ENCODE data around the gene GNAL.
"Not testable (repeated sequence)": the region's sequence is repeated elsewhere in the genome, so short reads cannot be mapped to it uniquely, and the experiment has no call there.

The GNAL gene

DNA sequence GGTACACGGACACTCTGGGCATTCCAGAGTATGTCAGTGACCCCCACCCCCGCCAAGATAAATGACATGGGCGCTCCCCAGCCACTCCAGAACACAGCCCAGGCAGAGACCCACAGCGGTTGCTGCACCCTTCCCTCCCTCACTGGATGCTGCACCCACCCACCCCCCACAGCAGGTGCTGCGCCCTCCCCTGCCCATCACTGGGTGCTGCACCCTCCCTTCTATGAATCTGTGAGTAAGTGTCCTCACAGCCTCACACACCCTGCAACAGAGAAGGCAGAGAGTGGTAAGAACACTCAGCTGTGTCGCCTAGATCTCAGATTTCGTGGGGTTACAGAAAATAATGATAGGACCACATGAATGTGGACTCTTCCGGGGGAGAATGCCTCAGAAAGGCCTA, 185.6 kb downstream of the GNAL start:
- DNase-seq (ENCODE audit: low spot score): no peak

DNA sequence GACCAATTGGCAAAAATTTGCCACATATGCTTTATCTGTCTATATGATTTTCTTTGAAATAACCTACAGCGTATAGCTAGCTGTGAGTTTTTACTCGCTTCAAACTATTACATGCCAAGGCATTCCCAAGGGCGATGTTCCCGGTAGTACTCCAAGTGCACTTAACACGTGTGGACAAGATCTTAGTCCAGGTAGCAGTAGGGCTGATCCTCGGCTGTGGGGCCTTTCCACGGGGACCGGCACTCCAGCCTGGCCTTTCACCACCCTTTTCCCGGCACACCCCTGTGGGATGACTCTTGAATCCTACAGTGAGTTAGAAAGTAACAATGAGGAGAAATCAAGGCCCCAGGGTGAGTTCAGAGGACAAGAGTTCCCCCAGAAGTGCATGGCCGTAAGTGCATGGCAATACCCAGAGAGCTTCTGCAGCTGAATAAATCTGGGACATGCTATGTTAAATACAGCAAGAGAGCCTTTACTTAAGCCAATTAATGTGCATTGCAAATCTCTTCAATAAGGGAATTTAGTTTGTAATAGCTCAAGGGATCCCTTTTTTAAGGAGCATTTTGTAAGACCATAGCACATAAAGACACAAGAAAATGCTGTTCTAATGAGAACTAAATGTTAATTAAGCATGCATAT, 188.6 kb downstream of the GNAL start:
- no peak for DNase-seq (ENCODE audit: low spot score)

DNA sequence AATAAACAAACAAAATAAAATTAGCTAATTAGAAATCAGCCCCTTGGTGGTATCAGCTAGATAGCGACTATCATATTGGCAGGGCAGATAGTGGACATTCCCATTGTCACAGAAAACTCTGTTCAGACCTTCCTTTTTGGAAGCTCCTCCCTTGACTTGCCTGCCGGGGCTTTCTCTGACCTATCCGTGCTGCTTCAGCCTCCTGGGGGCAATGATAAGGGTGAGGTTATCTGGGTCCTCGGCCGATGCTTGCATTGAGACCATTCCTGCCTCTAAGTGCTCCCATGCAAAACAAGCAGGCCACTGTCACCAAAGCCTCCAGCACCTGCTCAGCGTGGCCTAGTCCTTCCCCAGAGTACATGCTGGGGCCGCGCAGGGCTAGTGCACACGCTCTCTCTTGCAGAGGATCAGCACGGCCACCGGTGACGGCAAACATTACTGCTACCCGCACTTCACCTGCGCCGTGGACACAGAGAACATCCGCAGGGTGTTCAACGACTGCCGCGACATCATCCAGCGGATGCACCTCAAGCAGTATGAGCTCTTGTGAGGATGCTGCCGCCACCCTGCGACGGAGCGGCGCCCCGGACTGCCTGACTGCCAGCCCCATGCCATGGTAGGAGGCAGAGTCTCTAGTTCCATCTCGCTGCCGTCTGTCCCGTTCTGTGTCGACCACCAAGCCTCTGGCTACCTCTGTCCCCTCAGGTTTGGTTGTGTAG, 191.7 kb downstream of the GNAL start:
- DNase-seq (ENCODE audit: low spot score): no peak

DNA sequence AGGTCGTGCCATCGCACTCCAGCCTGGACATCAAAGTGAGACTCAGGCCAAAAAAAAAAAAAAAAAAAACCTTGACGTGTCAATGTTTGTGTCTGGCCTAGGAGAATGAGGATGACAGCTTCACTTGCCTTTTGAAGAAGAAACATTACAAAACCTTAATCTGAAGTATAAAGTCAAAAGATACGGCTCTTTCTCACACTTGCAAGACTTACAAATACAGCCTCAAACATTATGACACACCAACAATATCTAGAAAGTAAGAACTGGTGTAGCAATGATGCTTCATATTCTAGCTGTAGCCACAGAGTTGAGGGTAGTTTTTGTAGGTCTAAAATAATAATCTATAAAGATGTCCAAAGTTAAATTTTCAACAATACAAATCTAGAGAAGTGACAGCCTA, 193.6 kb downstream of the GNAL start:
- no peak for DNase-seq (ENCODE audit: low spot score)

DNA sequence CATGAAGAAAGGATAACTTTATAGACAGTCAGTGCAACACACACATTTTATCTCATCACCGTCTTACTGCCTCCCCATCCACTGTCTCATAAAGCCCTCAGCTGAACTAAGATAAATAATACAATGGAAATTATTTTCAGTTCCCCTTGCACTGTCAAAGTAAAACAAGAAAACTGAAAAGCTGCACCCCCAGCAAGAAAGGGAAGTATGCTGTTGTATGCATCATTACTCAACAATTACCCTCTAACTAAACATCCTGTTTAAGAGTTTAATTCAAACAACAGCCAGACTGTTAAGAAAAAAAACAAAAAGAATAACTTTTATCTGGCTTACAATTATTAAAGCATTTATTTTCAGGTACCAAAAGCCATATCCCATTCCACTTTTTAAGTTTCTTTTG, 194.1 kb downstream of the GNAL start:
- no peak for DNase-seq (ENCODE audit: low spot score)

DNA sequence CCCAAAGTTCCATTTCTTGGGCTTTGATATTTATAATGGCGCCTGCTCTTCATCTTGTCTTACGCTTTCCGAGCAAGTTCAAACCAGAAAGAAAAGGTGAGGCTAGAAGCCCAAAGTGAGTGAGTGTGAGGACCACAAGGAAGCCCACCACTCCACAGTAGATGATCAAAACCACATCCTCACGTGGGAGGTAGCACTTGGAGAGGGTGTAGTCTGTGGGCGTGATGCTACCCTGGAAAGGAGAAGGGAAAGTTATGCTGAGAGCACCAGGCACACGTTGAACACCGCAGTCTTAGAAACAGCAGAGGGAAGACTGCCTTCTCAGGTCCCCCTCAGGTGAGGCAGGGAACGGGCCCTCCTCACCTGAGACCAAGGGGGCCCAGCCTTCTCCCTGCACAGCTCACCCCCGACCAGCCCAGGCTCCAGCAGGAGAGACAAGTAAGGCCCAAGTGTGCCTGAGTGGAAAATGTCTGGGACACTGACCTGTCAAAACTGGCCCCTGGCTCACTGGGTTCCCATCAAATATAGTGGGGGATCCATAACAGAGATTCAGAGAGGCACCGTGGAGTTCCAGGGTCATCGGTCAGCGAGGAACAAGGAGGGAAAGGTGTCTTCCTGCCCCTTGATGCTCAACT, 195.4 kb downstream of the GNAL start:
- DNase-seq (ENCODE audit: low spot score): no peak

DNA sequence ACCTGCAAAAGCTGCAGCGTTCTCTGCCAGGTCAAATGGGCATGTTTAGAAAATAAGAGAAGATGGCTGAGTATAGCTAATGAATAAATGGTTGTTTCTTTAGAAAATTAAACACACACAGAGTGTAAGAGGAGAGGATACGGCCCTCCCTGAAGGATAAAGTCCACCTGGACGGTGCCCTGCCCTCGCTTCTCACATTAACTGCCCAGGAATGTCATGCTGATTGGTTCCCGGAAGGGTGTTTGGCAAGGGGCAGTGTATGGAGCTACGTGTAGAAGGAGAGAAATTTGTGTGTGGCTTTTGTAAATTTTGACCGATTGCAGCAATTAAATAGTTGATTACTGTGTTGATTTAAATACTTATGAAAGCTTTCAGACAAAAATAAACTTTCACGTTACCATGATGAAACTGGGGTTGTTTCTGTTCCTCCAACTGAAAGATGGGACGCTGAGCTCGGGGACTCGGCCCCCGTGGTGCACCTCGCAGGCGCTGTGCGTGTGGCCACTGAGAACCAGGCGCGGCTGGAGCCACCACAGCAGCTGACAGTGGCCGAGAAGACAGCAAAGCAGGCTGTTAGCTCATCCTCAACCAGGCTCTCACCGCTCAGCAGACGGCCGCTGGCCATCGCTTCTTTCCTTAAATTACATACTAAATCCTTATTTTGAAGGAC, 196.3 kb downstream of the GNAL start:
- no peak for DNase-seq (ENCODE audit: low spot score)

DNA sequence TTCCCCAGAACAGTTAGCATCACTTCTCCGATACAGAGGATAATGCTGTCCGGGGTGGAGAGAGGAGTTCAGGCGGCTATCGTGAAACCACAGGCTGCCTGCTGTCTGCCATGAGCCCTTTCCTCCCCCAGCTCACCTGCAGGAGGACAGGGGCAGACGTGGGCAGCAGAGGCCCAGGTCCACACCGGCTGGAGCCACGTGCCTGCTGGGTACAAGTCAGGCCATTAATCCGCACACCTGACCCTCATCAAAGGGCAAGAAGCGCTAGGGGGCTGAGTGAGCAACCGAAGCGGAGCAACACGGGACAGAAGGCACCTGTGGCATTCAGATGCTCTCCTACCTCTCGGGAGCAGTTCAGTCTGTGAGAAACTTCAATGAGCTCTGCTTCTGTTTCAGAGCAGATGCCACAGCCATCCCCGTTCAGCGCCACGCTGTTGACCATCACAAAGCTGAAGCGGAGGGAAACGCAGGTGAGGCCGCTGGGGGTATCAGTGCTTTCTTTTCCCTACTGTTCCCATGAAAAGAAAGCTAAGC, 197.6 kb downstream of the GNAL start:
- DNase-seq (ENCODE audit: low spot score): no peak

DNA sequence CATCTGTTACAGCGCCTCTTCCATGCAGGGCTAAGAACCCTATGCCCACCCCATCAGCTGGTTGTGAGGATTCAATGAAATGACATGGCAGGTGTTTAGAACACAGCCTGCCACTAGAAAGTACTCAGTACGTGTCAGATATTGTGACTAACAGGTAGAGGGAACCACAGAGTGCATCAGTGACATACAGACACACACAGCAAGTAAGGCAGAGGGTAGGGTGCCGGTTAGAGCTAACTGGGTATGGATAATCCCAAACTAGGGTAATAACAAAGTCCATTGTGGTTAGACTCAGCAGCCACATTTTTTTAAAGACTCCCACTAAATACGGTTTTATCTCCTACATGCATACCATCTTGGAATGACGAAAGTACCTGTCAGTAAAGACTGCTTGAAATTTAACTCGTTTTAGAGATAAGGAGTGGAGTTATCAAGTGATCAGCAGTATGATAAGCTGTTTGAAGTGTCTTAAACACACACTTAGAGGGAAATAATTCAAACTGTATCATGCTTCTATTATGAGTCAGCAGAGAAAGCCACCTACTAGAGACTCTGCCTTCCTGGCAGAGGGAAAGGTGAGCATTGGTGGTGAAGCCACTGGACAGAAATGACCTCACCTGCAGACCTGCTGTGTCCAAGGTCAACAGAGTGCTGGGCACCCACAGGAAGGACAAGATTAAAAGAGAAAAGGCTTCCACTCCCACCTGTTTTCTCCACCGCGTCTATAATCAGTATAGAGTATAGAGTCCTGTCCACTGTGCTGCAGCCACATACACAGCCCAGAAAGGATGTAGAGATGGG, 198.5 kb downstream of the GNAL start:
- DNase-seq (ENCODE audit: low spot score): no peak

DNA sequence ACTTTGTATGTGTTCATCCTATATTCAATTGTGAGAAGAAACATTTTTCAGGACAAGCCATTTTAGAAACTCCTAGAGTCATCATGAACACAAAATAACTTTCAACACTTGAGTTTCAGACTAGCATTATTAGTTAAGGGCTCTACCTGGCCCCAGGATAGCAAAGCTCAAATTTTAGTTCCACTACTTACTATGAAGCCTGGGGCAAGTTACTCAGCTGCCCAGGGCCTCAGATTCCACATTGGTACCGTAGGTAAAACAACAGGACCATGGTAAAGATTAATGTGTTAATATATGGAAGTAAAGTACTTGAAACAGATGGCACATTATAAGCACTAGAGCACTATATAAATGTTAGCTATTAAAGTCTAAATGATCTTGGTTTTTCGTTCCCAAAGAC, 199.7 kb downstream of the GNAL start:
- no peak for DNase-seq (ENCODE audit: low spot score)

DNA sequence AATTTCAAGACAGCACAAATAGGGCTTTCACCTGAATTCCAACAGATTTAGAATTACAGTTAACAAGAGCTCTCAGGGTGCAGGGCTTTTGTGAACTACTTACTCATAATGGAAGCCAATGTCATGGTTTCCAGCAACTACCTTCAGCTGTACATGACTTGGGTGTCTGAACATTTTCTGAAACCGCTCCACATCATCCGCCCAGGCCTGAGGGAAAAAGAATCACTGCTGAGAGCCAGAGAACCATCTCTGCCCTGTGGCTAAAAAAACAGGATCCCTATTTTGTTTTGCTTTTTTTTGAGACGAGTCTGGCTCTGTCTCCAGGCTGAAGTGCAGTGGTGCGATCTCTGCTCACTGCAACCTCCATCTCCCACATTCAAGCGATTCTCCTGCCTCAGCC, 200.2 kb downstream of the GNAL start:
- no peak for DNase-seq (ENCODE audit: low spot score)

DNA sequence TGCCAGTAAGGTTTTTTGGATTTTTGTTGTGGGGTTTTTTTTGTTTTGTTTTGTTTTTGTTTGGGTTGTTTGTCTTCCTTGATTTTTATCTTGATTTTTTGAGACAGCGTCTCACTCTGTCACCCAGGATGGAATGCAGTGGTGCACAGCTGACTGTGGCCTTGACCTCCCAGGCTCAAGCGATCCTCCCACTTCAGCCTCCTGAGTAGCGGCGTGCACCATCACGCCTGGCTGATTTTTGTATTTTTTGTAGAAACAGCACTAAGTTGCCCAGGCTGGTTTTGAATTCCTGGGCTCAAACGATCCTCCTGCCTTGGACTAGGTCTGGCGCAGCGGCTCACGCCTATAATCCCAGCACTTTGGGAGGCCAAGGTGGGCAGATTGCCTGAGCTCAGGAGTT, 202.7 kb downstream of the GNAL start:
- DNase-seq (ENCODE audit: low spot score): no peak

DNA sequence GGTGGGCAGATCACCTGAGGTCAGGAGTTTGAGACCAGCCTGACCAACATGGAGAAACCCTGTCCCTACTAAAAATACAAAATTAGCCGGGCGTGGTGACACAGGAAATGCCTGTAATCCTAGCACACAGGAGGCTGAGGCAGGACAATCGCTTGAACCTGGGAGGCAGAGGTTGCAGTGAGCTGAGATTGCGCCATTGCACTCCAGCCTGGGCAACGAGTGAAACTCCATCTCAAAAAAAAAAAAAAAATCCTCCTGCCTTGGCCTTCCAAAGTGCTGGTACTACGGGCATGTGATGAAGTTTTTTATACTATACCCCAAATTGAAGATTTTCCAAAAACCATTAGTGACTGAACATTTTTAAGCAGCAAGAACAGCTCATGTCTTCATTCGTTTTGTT, 203.4 kb downstream of the GNAL start:
- not testable (repeated sequence) for DNase-seq (ENCODE audit: low spot score)

DNA sequence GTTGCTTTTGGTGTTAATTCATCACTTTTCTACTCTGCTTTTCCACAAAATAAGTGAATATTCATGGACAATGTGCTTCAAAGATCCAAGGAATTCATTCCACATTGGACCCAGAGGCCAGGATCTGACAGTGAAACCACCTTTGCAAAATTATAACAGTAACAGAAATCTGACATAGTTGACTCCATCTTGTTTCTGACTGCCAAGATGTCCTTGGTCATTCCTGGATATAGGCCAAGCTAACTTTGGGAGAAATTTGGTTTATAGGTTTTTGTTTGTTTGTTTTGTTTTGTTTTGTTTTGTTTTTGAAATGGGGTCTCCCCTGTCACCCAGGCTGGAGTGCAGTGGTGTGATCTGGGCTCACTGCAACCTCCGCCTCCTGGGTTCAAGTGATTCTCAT, 208.7 kb downstream of the GNAL start:
- no peak for DNase-seq (ENCODE audit: low spot score)

DNA sequence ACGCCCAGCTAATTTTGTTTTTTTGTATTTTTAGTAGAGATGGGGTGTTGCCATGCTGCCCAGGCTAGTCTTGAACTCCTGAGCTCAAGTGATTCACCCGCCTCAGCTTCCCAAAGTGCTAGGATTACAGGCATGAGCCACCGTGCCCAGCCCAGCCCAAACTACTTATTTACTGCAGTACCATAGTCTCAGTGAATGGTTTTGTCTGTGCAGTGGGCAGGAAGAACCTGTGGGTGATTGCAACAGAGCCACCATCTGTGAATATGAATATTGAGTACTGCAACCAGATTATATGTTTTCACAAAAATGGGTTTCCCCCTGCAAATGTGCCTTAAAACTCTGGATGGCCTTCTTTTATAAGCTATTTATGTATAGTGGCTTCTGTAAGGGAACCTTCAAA, 210.0 kb downstream of the GNAL start:
- no peak for DNase-seq (ENCODE audit: low spot score)

DNA sequence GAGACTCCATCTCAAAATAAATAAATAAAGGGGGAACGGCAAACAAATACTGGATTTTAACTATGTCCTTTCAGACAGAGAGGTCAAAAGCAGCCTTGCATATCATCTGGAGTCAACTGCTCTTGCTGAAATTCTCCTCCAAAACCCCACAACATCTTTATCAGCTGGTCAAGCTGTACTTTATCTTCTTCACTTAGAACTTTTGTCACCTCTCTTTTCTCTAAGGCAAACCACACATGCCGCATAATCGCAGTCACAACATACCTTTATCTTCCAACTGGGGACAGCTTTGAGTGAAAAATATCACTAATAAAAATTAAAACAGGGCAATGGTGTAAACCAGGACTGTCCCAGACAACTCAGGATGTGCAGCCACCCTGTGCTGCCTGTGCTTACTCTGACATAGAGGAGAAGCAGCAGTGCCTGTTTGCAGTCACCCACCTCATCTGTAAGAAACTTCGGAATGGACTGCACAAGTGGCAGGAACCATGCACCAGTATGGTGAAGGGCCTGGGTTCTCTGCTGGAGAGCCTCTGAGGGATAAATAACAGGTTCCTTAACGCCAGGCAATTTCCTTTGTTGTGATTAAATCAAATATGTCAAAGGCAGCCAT, 212.9 kb downstream of the GNAL start:
- DNase-seq (ENCODE audit: low spot score): no peak

DNA sequence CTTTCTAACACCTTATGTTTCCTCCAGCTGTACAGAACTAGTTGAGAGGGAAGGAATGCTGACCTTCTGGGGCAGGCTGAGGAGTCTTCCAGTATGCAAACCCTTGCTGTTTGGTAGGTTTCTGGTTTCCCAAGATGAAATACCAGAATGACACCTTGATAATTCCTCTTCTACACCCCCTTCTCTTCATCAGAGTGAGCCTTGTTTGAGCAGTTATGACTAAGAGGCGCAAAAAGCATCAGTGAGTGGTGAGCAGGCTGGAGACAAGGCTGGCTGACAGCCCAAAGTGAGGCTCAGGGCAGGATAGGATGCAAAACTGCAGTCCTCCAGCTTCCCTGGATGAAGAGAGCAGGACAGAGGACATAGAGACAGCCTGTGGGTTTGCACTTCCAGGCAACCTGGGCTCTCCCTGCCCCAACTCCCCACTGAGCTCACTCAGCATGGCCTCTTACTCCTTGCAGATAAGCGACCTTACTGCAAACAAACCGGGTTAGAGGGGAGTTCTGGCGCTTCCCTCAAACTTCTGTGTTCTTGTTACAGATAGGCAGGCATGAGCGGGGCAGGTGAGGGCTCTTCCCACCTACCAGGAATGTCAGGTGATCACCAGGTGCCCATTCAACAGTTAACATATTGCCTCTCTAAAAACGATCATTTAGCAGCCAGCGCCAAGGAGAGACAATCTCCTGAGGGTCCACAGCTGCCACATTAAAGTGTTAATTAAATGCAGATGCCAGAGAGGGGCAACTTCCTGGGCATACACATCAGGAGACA, 213.6 kb downstream of the GNAL start:
- no peak for DNase-seq (ENCODE audit: low spot score)

DNA sequence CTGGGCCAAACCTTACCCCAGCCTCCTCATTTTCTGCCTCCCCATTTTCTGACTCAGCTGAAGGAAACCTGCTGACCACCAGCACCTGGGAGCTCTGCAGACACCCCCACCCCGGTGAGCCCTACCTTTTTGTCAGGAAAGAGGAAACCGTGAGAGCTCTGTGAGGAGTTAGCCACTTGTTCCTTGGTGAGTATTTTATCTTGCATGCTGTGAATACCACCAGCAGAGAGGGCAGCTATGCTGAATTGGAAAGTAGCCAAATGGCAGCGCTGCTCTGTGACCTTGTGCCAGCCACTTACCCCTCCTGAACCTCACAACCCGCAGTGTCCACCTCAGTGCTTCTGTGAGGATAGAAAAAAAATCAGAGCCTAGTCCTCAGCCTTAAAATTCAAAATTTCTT, 216.5 kb downstream of the GNAL start:
- no peak for DNase-seq (ENCODE audit: low spot score)

DNA sequence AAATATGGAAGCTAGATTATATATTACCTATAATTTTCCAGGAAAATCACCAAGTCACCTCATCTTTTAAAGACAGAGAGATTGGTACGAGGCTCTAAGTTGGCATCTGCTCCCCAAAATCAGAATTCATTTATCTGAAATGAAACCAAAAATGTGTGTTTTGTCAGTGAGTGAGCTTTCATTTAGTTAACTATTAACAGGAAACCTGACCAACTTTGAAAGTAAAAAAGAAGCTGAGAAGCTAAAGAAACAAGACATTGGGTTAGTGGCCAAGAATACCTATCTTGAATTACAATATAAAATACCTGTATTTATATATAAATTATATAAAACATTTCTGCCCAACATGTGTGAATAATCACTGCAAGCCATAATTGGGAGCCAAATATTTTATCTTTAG, 217.1 kb downstream of the GNAL start:
- DNase-seq (ENCODE audit: low spot score): no peak

DNA sequence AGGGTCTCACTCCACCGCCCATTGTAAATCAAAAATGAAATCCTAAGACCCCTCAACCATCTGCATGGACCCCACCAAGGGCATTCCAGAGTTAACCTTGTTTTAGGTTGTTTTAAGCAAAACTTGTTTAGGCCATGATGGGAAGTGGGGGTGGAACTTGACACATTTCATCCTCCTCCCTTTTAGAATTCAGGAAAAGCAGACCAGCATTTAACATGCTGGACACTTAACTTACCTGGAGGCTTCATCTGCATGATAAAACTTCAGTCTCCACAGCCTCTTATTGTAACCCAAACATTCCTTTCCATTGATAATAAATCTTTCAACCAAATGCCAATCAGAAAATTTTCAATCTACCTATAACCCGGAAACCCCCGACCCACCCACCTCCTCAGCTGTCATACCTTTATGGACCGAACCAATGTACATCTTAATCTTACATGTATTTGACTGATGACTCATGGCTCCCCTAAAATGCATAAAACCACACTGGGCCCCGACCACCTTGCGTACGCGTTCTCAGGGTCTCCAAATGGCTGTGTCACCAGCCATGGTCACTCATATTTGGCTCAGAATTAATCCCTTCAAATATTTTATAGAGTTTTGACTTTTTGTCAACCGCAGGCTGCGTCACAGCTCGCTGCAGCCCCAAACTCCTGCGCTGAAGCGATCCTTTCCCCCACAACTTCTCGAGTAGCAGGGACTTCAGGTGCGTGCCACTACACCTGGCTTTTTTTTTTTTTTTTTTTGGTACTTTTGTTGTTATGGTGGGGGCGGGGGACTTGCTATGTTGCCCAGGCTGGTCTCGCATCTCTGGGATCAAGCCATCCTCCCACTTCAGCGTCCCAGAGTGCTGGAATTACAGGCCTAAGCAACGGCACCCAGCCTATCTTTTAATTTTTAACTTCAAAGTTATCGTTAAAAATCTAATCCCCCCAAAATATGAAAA, 218.1 kb downstream of the GNAL start:
- DNase-seq (ENCODE audit: low spot score): no peak
